Subcutaneous adipose tissue (tissue), 4 donors: ENCODE measurements around the gene PRKCQ. TPM values are rescaled to one million over a fixed set of nuclear protein-coding genes. Genes with fewer than 3 reads are reported as not detected.

Source experiments
- total RNA-seq, 4 donors: library from RNA; depleted of rRNA; stranded (reverse); fragments of >200 nt; gene quantifications; one replicate each; pipeline ENCODE4 v1.1.0, GENCODE V29; 2016
- TF ChIP-seq, protein P1 (sequence below): fragments of 450-650 bp; IDR thresholded peaks from one replicate; pipeline ENCODE4 v1.5.1; 2016; ENCODE audit warnings: low read depth, mild to moderate bottlenecking, control low read depth, antibody characterized with exemption, moderate library complexity

The PRKCQ gene
- total RNA-seq, 4 donors from 2014 or later = 0.19 to 1.0 (median 0.93) TPM

DNA sequence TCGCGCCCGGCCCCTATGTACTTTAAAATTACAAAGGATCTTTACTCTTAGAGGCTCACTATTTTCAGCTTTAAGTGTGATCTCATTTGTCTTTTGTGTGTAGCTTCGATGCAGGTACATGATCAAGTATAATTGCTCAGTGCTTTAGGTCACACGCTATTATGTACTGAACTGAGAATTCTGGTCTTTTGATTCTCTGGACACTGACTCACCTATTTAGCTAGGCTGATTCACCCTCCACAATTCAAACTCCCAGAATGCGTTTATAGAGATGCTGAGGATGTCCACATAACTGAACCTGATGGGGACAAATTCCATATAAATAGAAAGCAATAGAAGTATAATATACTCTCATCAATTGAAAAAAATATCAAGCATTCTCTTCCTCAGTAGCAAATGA lies 57.8 kb downstream of the PRKCQ start:
- TF ChIP-seq, protein P1, sequence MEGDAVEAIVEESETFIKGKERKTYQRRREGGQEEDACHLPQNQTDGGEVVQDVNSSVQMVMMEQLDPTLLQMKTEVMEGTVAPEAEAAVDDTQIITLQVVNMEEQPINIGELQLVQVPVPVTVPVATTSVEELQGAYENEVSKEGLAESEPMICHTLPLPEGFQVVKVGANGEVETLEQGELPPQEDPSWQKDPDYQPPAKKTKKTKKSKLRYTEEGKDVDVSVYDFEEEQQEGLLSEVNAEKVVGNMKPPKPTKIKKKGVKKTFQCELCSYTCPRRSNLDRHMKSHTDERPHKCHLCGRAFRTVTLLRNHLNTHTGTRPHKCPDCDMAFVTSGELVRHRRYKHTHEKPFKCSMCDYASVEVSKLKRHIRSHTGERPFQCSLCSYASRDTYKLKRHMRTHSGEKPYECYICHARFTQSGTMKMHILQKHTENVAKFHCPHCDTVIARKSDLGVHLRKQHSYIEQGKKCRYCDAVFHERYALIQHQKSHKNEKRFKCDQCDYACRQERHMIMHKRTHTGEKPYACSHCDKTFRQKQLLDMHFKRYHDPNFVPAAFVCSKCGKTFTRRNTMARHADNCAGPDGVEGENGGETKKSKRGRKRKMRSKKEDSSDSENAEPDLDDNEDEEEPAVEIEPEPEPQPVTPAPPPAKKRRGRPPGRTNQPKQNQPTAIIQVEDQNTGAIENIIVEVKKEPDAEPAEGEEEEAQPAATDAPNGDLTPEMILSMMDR = no peak

DNA sequence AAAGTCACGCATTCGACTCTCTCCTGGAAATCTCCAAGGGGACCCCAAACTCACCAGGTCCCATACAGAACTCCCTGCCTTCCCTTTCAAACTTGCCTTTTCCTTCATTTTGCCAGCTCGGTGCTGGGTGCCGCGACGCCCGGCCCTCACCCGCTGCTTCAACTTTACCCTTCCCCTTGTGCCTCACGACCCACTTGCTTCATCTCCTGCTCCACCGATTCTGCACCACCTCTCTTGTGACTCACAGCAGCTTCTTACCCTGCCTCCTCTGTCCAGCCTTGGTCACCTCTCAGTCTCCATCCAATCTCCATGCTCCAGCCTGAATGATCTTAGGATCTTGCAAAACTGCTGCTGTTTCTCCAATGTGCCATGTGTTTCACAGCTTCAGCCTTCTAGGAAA lies 59.9 kb downstream of the PRKCQ start:
- TF ChIP-seq, protein P1 = no peak

DNA sequence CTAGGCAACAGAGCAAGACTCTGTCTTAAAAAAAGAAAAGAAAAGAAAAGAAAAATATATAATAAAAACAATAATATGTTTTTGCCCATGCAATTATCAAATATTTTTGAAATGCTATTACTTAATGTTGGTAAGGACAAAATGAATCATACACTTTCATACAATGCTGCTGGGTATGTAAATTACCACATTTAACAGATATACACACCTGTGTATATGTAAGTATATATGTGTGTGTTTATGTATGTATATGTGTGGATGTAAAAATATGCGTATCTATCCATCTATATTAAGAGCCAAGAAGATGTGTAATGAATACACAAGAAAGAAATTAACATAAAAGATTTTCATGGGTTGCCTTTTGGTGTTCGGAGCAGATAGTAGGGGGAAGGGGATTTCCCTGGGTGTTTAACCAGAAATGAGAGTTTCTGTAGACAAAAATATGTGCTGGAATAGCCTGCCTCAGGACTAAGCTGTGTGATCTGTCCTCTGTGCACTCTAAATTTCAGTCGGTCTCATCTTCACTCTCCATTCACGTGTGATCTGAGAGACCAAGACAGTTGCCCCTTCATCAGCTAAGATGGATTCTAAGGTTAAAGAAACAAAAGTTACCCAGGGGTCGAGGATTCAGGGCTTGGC lies 61.2 kb downstream of the PRKCQ start:
- TF ChIP-seq, protein P1 = no peak

DNA sequence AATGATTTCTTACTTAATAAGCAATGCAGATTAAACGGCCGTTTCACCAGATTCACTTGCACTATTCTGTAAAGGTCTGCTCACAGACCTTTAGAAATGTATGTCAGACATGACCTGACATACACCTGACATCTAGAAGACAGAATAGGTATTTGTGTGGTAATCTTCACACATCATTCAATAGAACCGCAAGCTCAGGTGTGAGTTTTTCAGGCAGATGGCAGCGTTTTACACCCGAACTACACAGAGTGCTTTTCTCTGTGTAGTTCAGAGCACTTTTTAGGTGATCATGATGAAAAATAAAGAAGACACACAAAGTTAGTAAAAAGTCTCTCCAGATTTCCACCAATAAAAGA lies 63.2 kb downstream of the PRKCQ start:
- TF ChIP-seq, protein P1 = no peak

DNA sequence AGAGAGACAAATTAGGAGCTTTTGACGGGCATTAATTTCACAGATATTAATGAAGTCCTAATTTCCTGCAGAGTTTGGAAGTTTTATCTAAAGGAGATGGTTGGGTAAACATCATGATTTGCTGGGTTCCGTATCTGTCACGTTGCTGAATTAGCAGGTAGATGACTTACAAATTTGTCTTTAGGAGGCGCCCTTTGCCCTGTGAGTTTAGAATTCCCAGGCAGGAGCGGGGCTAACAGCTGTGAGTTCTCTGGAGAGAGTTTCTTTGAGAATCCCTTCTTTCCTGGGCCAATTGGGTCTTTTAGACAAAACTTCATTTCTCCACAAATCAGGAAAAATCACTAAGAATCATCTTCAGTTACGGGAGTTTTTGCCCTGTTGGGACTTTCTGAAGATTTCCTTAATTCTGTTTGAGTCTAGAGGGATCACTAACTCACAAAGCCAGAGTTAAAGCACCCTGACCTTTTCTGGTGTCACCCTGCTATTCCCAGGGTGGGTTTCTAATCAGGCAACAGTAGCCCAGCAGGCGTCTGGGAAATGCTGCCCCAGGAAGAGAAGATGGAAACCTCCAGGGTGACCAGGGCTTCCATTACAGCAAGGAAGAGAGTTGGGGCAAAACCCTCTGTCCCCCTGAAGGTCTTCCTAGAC lies 63.7 kb downstream of the PRKCQ start:
- TF ChIP-seq, protein P1 = no peak

DNA sequence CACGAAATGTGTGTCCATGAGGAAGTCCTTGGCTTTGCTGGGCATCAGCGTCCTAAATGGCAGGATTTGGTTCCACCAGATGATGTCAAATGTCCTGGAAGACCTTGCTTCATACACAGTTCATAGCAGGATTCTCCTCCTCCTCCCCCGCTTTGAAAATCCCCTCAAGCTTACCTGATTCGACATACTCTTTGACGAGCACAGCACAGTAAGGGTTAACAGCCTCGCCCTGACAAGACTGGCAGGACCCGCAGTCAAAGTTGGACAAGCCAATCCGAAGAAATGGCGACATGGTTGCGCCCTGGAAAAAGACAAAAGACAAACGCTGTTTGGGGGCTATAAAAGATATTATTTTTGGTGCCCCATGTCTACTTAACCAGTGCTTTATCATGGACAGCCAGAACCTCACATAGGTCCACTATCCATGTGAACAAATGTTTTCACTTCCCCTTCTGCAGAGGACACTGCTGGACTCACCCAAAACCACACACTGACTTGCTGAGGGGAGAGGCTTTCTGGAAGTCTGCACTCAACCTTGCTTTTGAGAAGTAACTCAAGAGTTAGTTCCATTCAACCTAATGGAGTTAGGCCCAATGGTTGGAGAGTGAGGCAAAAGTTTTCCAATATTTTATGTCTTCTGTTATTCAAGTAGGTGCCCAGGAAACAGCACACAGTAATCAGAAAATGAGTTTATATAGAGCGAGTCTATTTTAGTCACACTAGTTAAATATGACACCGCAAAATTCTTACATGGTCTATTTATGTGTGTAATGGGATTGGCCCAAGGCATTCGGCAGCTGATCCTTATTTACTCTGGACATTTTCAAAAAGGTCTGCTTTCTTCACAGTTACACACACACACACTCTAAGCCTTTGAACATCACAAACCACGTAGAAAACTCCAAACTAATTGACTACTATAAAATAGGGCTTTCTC lies 65.0 kb downstream of the PRKCQ start:
- TF ChIP-seq, protein P1 = no peak

DNA sequence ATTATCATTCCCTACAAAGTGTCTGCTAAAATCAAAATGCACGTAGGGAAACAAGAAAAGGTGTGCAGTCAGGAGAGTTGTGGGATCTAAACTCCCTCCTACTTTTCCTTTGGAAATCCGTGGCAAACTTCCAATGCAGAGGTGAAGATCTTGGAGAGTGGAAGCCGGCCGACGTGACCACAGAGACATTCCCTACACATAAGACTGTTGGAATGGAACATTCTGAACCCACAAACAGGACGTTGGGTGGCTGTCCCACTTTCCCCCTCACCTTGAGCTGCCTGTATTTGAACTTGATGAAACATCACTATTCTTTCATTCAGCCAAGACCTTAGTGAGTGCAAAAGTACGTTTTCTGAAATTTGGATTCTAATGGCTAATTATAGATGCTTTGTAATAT lies 65.9 kb downstream of the PRKCQ start:
- TF ChIP-seq, protein P1 = no peak
